HepG2 (cell line): Measurements from ENCODE around the gene ALDH3A1. TPM values are rescaled to one million over a fixed set of nuclear protein-coding genes. Genes with fewer than 3 reads are reported as not detected.

ENCODE experiments used
- CEBPB ChIP-seq: IDR thresholded peaks from 2 replicates; pipeline ENCODE4 v1.6.1; 2011; ENCODE audit warnings: low read depth, low read length, improper control_type of control experiment, borderline replicate concordance
- FOXA3 ChIP-seq: IDR thresholded peaks from 2 replicates; pipeline ENCODE4 v1.6.1; 2016; ENCODE audit warnings: missing genetic modification reagents, missing compliant biosample characterization
- FOXP1 ChIP-seq, 2 experiments: fragments of 450-650 bp in 1 of 2; IDR thresholded peaks; 2 replicates each; pipeline ENCODE4 v1.6.1; 2017 to 2018; ENCODE audit warnings: antibody characterized with exemption in 1 of 2
- GATAD2A ChIP-seq: IDR thresholded peaks from 2 replicates; pipeline ENCODE4 v1.6.1; 2016
- HDAC2 ChIP-seq: sonication (generic); formaldehyde crosslinking; IDR thresholded peaks from 2 replicates; pipeline ENCODE4 v1.4.0; 2020; ENCODE audit warnings: missing genetic modification reagents
- SOX13 ChIP-seq, 3 experiments: fragments of 450-650 bp in 1 of 3; sonication (generic) in 1 of 3; formaldehyde crosslinking in 1 of 3; IDR thresholded peaks in 2 of 3; conservative IDR thresholded peaks in 1 of 3; 2 replicates each; pipeline versions ENCODE4 v1.5.0 to v1.6.1; 2016 to 2020; ENCODE audit warnings: antibody characterized with exemption in 1 of 3, mild to moderate bottlenecking in 1 of 3, missing compliant biosample characterization in 1 of 3, missing genetic modification reagents in 1 of 3, moderate library complexity in 1 of 3
- SOX5 ChIP-seq: IDR thresholded peaks from 2 replicates; pipeline ENCODE4 v1.6.1; 2016; ENCODE audit warnings: borderline replicate concordance
- TCF7 ChIP-seq: sonication (generic); IDR thresholded peaks from 2 replicates; pipeline ENCODE4 v1.6.1; 2016; ENCODE audit warnings: antibody characterized with exemption, low read depth
- ZBTB8A ChIP-seq: sonication (generic); formaldehyde crosslinking; IDR thresholded peaks from 2 replicates; pipeline ENCODE4 v1.4.0; 2020; ENCODE audit warnings: mild to moderate bottlenecking, low read depth, missing genetic modification reagents, borderline replicate concordance
- ZNF335 ChIP-seq: sonication (generic); formaldehyde crosslinking; IDR thresholded peaks from 2 replicates; pipeline ENCODE4 v1.4.0; 2020; ENCODE audit warnings: missing genetic modification reagents
- polyA plus RNA-seq, 8 experiments: library from polyadenylated mRNA; depleted of rRNA in 3 of 8; stranded (reverse) in 7 of 8; unstranded in 1 of 8; fragments of >200 nt; fragmentation: Illumina TruSeq in 4 of 8; extraction: Trizol in 4 of 8; gene quantifications; 2 replicates each; pipeline versions ENCODE4 v1.2.1 to v1.2.3, GENCODE V29; 2011 to 2016; ENCODE audit warnings: low read depth in 4 of 8, missing spikeins in 1 of 8, mixed read lengths in 1 of 8; ENCODE audit not compliant: insufficient read depth in 1 of 8
- total RNA-seq, 5 experiments: library from RNA; depleted of rRNA; stranded (reverse); fragments of >200 nt; fragmentation: Illumina TruSeq; extraction: Trizol; gene quantifications; 2 replicates each; pipeline ENCODE4 v1.2.3, GENCODE V29; 2016; ENCODE audit warnings: low read depth in 1 of 5
- TF ChIP-seq, protein P1 (sequence below): IDR thresholded peaks from 2 replicates; pipeline ENCODE4 v1.6.1; 2012; ENCODE audit warnings: low read depth, low read length, improper control_type of control experiment
- TF ChIP-seq, protein P2 (sequence below): sonication (generic); formaldehyde crosslinking; IDR thresholded peaks from 2 replicates; pipeline ENCODE4 v1.5.1; 2020; ENCODE audit warnings: mild to moderate bottlenecking, missing genetic modification reagents, borderline replicate concordance

Gene ALDH3A1
- total and polyA plus RNA-seq, 2 of the 13 experiments (the other 11 are each of a cell fraction or from before 2014, with no cell fraction given) = 0.07 to 0.62 TPM

DNA sequence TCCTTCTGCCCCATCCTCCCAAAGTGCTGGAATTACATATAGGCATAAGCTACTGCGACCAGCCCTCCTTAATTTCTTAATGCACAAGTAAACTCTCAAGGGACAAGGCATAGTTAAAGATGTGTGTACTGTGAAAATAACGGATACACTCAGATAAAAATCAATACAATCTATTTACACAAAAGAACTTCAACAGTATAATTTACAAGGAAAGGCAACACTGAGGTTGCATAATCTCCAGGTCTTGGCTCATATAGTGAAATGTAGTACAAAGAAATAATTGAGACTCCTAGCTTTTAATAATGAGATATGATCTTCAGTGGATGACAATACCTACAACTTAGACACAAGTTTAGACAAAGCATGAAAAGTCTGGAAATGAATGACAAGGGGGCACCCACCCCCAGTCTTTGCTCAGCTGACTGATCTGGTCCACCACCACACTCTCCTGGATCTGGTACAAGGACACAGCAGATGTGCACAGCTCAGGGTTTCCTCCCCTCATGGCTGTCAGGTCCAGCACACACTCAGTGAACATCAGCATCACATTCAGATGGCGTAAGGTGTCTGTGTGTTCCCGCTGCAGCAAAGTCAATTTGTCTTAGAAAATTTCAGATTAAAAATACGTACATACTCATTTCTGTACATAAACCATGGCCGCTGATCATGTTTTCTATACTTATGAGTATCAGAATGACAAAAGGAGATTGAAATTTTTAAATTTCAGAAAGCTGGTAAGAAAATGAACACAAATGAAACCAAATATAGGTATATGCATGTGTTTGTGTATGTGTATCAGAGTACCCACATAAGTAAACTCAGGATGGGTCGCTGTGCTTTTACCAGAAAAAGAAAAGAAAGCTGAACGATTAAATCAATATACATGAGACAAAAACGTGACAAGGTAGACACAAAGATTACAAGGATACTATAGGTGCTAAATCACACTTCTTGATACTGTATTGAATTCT, 33.7 kb upstream of the ALDH3A1 start (continued):
- TF ChIP-seq SOX5 = peak; percentile 52; the same call in 1 of the 2 replicates
- TF ChIP-seq, protein P1, sequence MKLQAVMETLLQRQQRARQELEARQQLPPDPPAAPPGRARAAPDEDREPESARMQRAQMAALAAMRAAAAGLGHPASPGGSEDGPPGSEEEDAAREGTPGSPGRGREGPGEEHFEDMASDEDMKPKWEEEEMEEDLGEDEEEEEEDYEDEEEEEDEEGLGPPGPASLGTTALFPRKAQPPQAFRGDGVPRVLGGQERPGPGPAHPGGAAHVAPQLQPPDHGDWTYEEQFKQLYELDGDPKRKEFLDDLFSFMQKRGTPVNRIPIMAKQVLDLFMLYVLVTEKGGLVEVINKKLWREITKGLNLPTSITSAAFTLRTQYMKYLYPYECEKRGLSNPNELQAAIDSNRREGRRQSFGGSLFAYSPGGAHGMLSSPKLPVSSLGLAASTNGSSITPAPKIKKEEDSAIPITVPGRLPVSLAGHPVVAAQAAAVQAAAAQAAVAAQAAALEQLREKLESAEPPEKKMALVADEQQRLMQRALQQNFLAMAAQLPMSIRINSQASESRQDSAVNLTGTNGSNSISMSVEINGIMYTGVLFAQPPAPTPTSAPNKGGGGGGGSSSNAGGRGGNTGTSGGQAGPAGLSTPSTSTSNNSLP = peak; percentile 27; the same call in 1 of the 2 replicates
- TF ChIP-seq FOXP1 (IDR thresholded peaks at IDR 0.05) = no peak
- TF ChIP-seq FOXP1 (CRISPR knock-in tag; IDR thresholded peaks at IDR 0.05) = peak; percentile 63; the same call in 1 of the 2 replicates
- TF ChIP-seq TCF7 = peak; percentile 44; the same call in 1 of the 2 replicates
- no peak for TF ChIP-seq SOX13 (IDR thresholded peaks at IDR 0.05)
- peak in 1 of 2 experiments; percentile 52; a peak in 1 of 4 replicates for TF ChIP-seq SOX13 (CRISPR knock-in tag; conservative IDR thresholded peaks at IDR 0.05 in 1 of 2, IDR thresholded peaks at IDR 0.05 in 1 of 2)
- TF ChIP-seq GATAD2A = peak; percentile 85
- TF ChIP-seq HDAC2 (CRISPR knock-in tag) = peak; percentile 42; the same call in 1 of the 2 replicates
- TF ChIP-seq ZBTB8A (CRISPR knock-in tag) = no peak
- TF ChIP-seq CEBPB = peak; percentile 79
- no peak for TF ChIP-seq ZNF335 (CRISPR knock-in tag)
- TF ChIP-seq, protein P2, sequence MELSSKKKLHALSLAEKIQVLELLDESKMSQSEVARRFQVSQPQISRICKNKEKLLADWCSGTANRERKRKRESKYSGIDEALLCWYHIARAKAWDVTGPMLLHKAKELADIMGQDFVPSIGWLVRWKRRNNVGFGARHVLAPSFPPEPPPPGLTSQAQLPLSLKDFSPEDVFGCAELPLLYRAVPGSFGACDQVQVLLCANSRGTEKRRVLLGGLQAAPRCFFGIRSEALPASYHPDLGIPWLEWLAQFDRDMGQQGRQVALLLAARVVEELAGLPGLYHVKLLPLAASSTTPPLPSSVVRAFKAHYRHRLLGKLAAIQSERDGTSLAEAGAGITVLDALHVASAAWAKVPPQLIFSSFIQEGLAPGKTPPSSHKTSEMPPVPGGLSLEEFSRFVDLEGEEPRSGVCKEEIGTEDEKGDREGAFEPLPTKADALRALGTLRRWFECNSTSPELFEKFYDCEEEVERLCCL (CRISPR knock-in tag) = no peak
- TF ChIP-seq FOXA3 (CRISPR knock-in tag) = peak; percentile 78
